A549 (cell line): Measurements from ENCODE around the gene BHLHA15. TPM values are rescaled to one million over a fixed set of nuclear protein-coding genes. Genes with fewer than 3 reads are reported as not detected.

Source experiments
- ATAC-seq, 2 experiments: fragments of 200-7000 bp in 1 of 2; fragments of >200 bp in 1 of 2; cut with Nextera tagmentation in 1 of 2; cut with Tn5 transposase in 1 of 2; 3 replicates each; pipeline versions ENCODE4 v1.8.0 to v1.9.1; 2018 to 2020; ENCODE audit warnings: mild to moderate bottlenecking in 1 of 2, moderate library complexity in 1 of 2
- CTCF ChIA-PET: fragments of 300-600 bp; sonication (Branson Sonifier 250); formaldehyde crosslinking; extraction: SDS; loops from one replicate; lab custom pipeline; 2021; ENCODE audit warnings: antibody characterized with exemption, inconsistent platforms; lab: Yijun Ruan, JAX
- POLR2A ChIA-PET: fragments of 350-600 bp; formaldehyde crosslinking; extraction: SDS; loops from one replicate; lab custom pipeline; 2021; ENCODE audit warnings: antibody characterized with exemption, inconsistent platforms; lab: Yijun Ruan, JAX
- DNase-seq, 2 experiments: peaks; one replicate each; pipeline versions ENCODE4 v3.0.0 to v3.0.0-alpha.2; 2011 to 2016; ENCODE audit warnings: low read depth in 1 of 2, low spot score in 1 of 2
- FAIRE-seq: peaks from 2 replicates; lab custom pipeline; 2011; peaks lifted over from hg19 to GRCh38; lab: Jason Lieb, UNC
- H3K27ac ChIP-seq, 2 experiments: fragments of >200 bp; sonication (Bioruptor Twin); formaldehyde crosslinking; 3 replicates each; pipeline ENCODE4 v1.5.1; 2016 to 2017
- H3K4me1 ChIP-seq: fragments of >200 bp; sonication (Bioruptor Twin); formaldehyde crosslinking; 3 replicates; pipeline ENCODE4 v1.6.1; 2016
- H3K4me2 ChIP-seq: fragments of >200 bp; sonication (Bioruptor Twin); formaldehyde crosslinking; 3 replicates; pipeline ENCODE4 v1.6.1; 2016
- H3K4me3 ChIP-seq: fragments of >200 bp; sonication (Bioruptor Twin); formaldehyde crosslinking; 3 replicates; pipeline ENCODE4 v1.5.1; 2016
- H3K9me3 ChIP-seq: fragments of >200 bp; sonication (Bioruptor Twin); formaldehyde crosslinking; 3 replicates; pipeline ENCODE4 v1.6.1; 2016
- BCL3 ChIP-seq: fragments of >200 bp; sonication (Bioruptor Twin); formaldehyde crosslinking; IDR thresholded peaks from 3 replicates; pipeline ENCODE4 v1.6.1; 2016
- E2F6 ChIP-seq: IDR thresholded peaks from 2 replicates; pipeline ENCODE4 v1.6.1; 2012; ENCODE audit warnings: low read depth, borderline replicate concordance
- ELK1 ChIP-seq: fragments of 150-350 bp; IDR thresholded peaks from 2 replicates; pipeline ENCODE4 v1.6.1; 2014; ENCODE audit warnings: low read depth, mild to moderate bottlenecking, low read length
- EP300 ChIP-seq, 2 experiments: fragments of >200 bp; sonication (Bioruptor Twin); formaldehyde crosslinking; IDR thresholded peaks; 2 replicates in 1 of 2; 3 replicates in 1 of 2; pipeline ENCODE4 v1.6.1; 2016 to 2017
- ESRRA ChIP-seq: fragments of 150-350 bp; IDR thresholded peaks from 2 replicates; pipeline ENCODE4 v1.6.1; 2014; ENCODE audit warnings: mild to moderate bottlenecking, low read length, borderline replicate concordance
- FOSL2 ChIP-seq, 2 experiments: fragments of 450-650 bp in 1 of 2; fragments of >200 bp in 1 of 2; sonication (Bioruptor Twin) in 1 of 2; formaldehyde crosslinking; IDR thresholded peaks; 2 replicates each; pipeline versions ENCODE4 v1.5.0 to v1.6.1; 2016 to 2020; ENCODE audit warnings: mild to moderate bottlenecking in 1 of 2, moderate library complexity in 1 of 2
- HDAC2 ChIP-seq: fragments of 200-600 bp; sonication (generic); IDR thresholded peaks from 2 replicates; pipeline ENCODE4 v1.6.1; 2016
- HMGXB4 ChIP-seq: fragments of 250-450 bp; sonication (Bioruptor Pico); IDR thresholded peaks from 2 replicates; pipeline ENCODE4 v1.5.0; 2021; ENCODE audit warnings: mild to moderate bottlenecking, moderate library complexity, borderline replicate concordance
- KDM5A ChIP-seq: fragments of 200-600 bp; sonication (generic); IDR thresholded peaks from 2 replicates; pipeline ENCODE4 v1.6.1; 2016; ENCODE audit warnings: antibody characterized with exemption, mild to moderate bottlenecking
- MAFK ChIP-seq: fragments of 450-650 bp; IDR thresholded peaks from 2 replicates; pipeline ENCODE4 v1.6.1; 2014; ENCODE audit not compliant: partially characterized antibody
- NFE2L2 ChIP-seq: fragments of 150-350 bp; conservative IDR thresholded peaks from 2 replicates; pipeline ENCODE4 v1.6.1; 2014; ENCODE audit warnings: low read length
- NR3C1 ChIP-seq: fragments of >200 bp; sonication (Bioruptor Twin); formaldehyde crosslinking; IDR thresholded peaks from 3 replicates; pipeline ENCODE4 v1.6.1; 2017
- POLR2AphosphoS2 ChIP-seq: conservative IDR thresholded peaks from 2 replicates; pipeline ENCODE4 v1.6.1; 2012; ENCODE audit warnings: low read length, improper control_type of control experiment, inconsistent platforms
- RARB ChIP-seq: fragments of 250-450 bp; sonication (Bioruptor Pico); IDR thresholded peaks from 2 replicates; pipeline ENCODE4 v1.8.0; 2021; ENCODE audit warnings: mild to moderate bottlenecking, moderate library complexity
- SREBF2 ChIP-seq: fragments of 450-650 bp; IDR thresholded peaks from 2 replicates; pipeline ENCODE4 v1.6.1; 2014; ENCODE audit warnings: mild to moderate bottlenecking, moderate library complexity
- ZFP36 ChIP-seq: fragments of 450-650 bp; IDR thresholded peaks from 2 replicates; pipeline ENCODE4 v1.6.1; 2014; ENCODE audit warnings: borderline replicate concordance; ENCODE audit not compliant: partially characterized antibody
- ZNF302 ChIP-seq: fragments of 250-450 bp; sonication (Bioruptor Pico); IDR thresholded peaks from 2 replicates; pipeline ENCODE4 v1.9.0; 2021; ENCODE audit warnings: inconsistent platforms, mild to moderate bottlenecking, moderate library complexity
- WGBS: methylation state at CpG from one replicate; pipeline ENCODE4 v1.1.6; 2017; ENCODE audit errors: missing lambda C conversion rate; 5-methylcytosine and 5-hydroxymethylcytosine counted together
- polyA minus RNA-seq: library from RNA; depleted of rRNA, polyadenylated mRNA; stranded (reverse); fragments of >200 nt; gene quantifications from 2 replicates; pipeline ENCODE4 v1.2.3, GENCODE V29; 2011; rRNA and poly(A)+ RNA removed
- polyA plus RNA-seq, 4 experiments: library from polyadenylated mRNA; depleted of rRNA in 3 of 4; stranded (reverse); fragments of >200 nt; fragmentation: RNase III in 1 of 4; extraction: RNeasy Plus Mini Kit Qiagen cat#74134 plus additional on column Dnase treatment in 1 of 4; gene quantifications; 2 replicates in 3 of 4; 3 replicates in 1 of 4; pipeline ENCODE4 v1.2.3, GENCODE V29; 2011 to 2017
- TF ChIP-seq, protein P1 (sequence below): fragments of >200 bp; sonication (Bioruptor Twin); formaldehyde crosslinking; IDR thresholded peaks from 2 replicates; pipeline ENCODE4 v1.6.1; 2016

Gene BHLHA15
- 0.15 and 0.30 TPM in 2 replicates for polyA plus RNA-seq (2011; rRNA removed)
- polyA plus RNA-seq (2012; cell fraction: cytosol; rRNA removed): 0.10 TPM in 1 of 2 replicates, not detected in the other
- 0.23 and 0.24 TPM in 2 replicates for polyA plus RNA-seq (2012; cell fraction: nucleus; rRNA removed)
- 0.23 to 0.34 TPM in 2 of 3 replicates, not detected in the other for polyA plus RNA-seq (2017; fragmentation: RNase III; extraction: RNeasy Plus Mini Kit Qiagen cat#74134 plus additional on column Dnase treatment)
- 0.39 and 0.45 TPM in 2 replicates for polyA minus RNA-seq

DNA sequence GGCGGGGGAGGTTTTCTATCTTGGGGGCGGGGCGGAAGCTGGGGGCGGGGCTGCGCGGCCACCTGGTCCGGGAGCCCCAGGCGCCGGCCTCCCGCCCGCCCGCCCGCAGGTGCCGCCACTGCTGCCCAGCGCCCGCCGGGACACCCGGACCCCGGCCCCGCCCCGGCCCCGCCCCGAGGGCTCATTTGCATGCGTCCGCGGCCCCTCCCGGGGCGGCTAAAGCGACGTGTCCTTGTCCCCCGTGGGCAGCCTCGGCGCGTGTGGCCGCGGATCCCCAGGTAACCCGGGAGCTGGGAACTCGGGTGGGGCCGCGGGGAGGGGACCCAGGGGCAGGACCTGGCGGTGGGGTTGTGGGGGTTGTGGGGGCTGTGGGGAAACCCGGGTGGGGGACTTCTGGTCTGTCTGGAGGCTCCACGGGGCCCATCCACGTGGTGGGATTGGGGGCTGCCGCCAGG lies at the start of gene BHLHA15:
Gene BHLHA15, plus strand, starts transcription at position 219 of the 455 bp plus-strand sequence. CDS start 871 bp downstream, outside the sequence.
- Histone ChIP-seq H3K9me3 (no peaks in the 10 kb centered on the region), H3K4me3 (peak within 1 kb of the TSS; percentile 61), H3K4me1 (no peaks in the 10 kb centered on the region), H3K27ac (peak within 1 kb of the TSS; percentile 62 to 88; a peak in 4 of 6 replicates), H3K4me2 (peak within 1 kb of the TSS; percentile 92)
- WGBS: no CpG with 5 or more reads among the region's 45 CpGs
- DNase-seq (peak in 1 of 2 experiments; percentile 37), FAIRE-seq (no peak), ATAC-seq (peak; percentile 26 to 53; a peak in 5 of 6 replicates)
- POLR2A ChIA-PET: no interaction called here
- CTCF ChIA-PET: no interaction called here
- TF ChIP-seq POLR2AphosphoS2 (no peak), ESRRA (no peak), SREBF2 (no peak), ELK1 (no peak), FOSL2 (IDR thresholded peaks at IDR 0.05) (no peak), FOSL2 (CRISPR knock-in tag; IDR thresholded peaks at IDR 0.05) (no peak), BCL3 (no peak), NFE2L2 (no peak), RARB (CRISPR knock-in tag) (no peak), KDM5A (no peak), ZFP36 (no peak), ZNF302 (CRISPR knock-in tag) (no peak), MAFK (no peak), NR3C1 (no peak), E2F6 (no peak)
- TF ChIP-seq, protein P1, sequence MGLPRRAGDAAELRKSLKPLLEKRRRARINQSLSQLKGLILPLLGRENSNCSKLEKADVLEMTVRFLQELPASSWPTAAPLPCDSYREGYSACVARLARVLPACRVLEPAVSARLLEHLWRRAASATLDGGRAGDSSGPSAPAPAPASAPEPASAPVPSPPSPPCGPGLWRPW: no peak

DNA sequence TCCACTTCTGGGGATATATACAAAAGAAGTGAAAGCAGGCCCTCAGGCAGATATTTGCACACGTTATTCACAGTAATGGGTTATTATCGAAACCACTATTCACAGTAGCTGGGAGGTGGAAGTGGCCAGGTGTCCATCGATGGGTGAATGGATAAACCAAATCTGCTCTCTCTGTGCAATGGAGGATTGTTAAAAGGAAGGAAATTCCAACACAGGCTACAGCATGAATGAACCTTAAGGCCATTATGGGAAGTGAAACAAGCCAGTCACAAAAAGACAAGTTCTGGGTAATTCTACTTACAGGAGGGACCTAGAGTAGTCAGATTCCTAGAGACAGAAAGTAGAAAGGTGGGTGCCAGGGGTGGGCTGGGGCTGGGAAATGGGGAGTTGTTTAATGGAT lies 48.5 kb upstream of the BHLHA15 start:
- Histone ChIP-seq H3K27ac (no peak overlapping the region), H3K4me3 (no peak overlapping the region), H3K9me3 (no peaks in the 10 kb centered on the region), H3K4me2 (no peak overlapping the region), H3K4me1 (no peaks in the 10 kb centered on the region)
- ChIA-PET POLR2A (no interaction called here), CTCF (interaction anchor here (1.8 to 24.1 kb wide), 4 partner anchors 9 to 144 kb away, joined by 5 to 493 read pairs (median 49); no protein-coding TSS in a partner anchor)
- no peak for ATAC-seq
- TF ChIP-seq ZNF302 (CRISPR knock-in tag) (no peak), HMGXB4 (CRISPR knock-in tag) (no peak), HDAC2 (no peak), EP300 (IDR thresholded peaks at IDR 0.05) (no peak)
- DNase-seq: no peak
- 91% methylated on average over 3 of the region's 3 CpGs for WGBS
- FAIRE-seq: no peak
